PC-3 (cell line): Measurements from ENCODE around the gene PRKCE. TPM values are rescaled to one million over a fixed set of nuclear protein-coding genes. Genes with fewer than 3 reads are reported as not detected.
"Not testable (repeated sequence)": the region's sequence is repeated elsewhere in the genome, so short reads cannot be mapped to it uniquely, and the experiment has no call there.

Source experiments
- ATAC-seq: fragments of 200-7000 bp; cut with Tn5 transposase; 2 replicates; pipeline ENCODE4 v1.9.1; 2020; ENCODE audit warnings: mild to moderate bottlenecking, moderate library complexity
- BruUV-seq: library from RNA; stranded (reverse); fragments of 400-500 nt; replicated peaks from 2 replicates; lab custom pipeline; 2021; lab: Mats Ljungman, UMichigan
- CTCF ChIA-PET: fragments of 300-600 bp; sonication (Branson Sonifier 250); formaldehyde crosslinking; loops from one replicate; lab custom pipeline; 2022; ENCODE audit warnings: antibody characterized with exemption; lab: Charles Lee
- POLR2A ChIA-PET: fragments of 300-600 bp; sonication (Branson Sonifier 250); formaldehyde crosslinking; loops from one replicate; lab custom pipeline; 2022; ENCODE audit warnings: antibody characterized with exemption; ENCODE audit not compliant: unreplicated experiment; lab: Charles Lee
- DNase-seq: peaks from one replicate; pipeline ENCODE4 v3.0.0-alpha.2; 2015
- H2AFZ ChIP-seq: fragments of 300-600 bp; sonication (generic); 2 replicates; pipeline ENCODE4 v1.6.0; 2016; ENCODE audit warnings: antibody characterized with exemption, low read length
- H3F3A ChIP-seq: fragments of 300-600 bp; sonication (generic); one replicate; pipeline ENCODE4 v1.6.0; 2017; ENCODE audit warnings: antibody characterized with exemption, low read length, control low read depth, mild to moderate bottlenecking; ENCODE audit not compliant: unreplicated experiment
- H3K27ac ChIP-seq: fragments of 300-600 bp; sonication (generic); 2 replicates; pipeline ENCODE4 v1.5.1; 2016; ENCODE audit warnings: mild to moderate bottlenecking, low read length
- H3K27me3 ChIP-seq: fragments of 300-600 bp; sonication (generic); 2 replicates; pipeline ENCODE4 v1.6.1; 2016; ENCODE audit warnings: low read length, mixed read lengths
- H3K36me3 ChIP-seq: fragments of 300-600 bp; sonication (generic); 2 replicates; pipeline ENCODE4 v1.6.1; 2016; ENCODE audit warnings: low read depth, mixed run types, low read length, mixed read lengths
- H3K4me1 ChIP-seq: fragments of 300-600 bp; sonication (generic); 2 replicates; pipeline ENCODE4 v1.5.1; 2016; ENCODE audit warnings: low read length; ENCODE audit not compliant: insufficient read depth
- H3K4me2 ChIP-seq: fragments of 300-600 bp; sonication (generic); 2 replicates; pipeline ENCODE4 v1.6.0; 2016; ENCODE audit warnings: low read length
- H3K4me3 ChIP-seq: fragments of 300-600 bp; sonication (generic); 2 replicates; pipeline ENCODE4 v1.5.1; 2016; ENCODE audit warnings: mild to moderate bottlenecking, low read length, mixed read lengths
- H3K79me2 ChIP-seq: fragments of 300-600 bp; sonication (generic); 2 replicates; pipeline ENCODE4 v1.6.1; 2017; ENCODE audit warnings: low read length, mixed read lengths
- H3K9ac ChIP-seq: fragments of 300-600 bp; sonication (generic); 2 replicates; pipeline ENCODE4 v1.6.0; 2016; ENCODE audit warnings: mild to moderate bottlenecking, low read length
- H3K9me2 ChIP-seq: fragments of 300-600 bp; sonication (generic); replicated peaks from 2 replicates; pipeline ENCODE4 v1.6.1; 2016; ENCODE audit warnings: mixed run types, low read length, mixed read lengths
- H3K9me3 ChIP-seq: fragments of 300-600 bp; sonication (generic); 2 replicates; pipeline ENCODE4 v1.6.1; 2016; ENCODE audit warnings: low read length, mixed read lengths
- H4K20me1 ChIP-seq: fragments of 300-600 bp; sonication (generic); 2 replicates; pipeline ENCODE4 v1.6.1; 2016; ENCODE audit warnings: low read length, mixed read lengths
- CTCF ChIP-seq: fragments of 300-600 bp; sonication (generic); conservative IDR thresholded peaks from 2 replicates; pipeline ENCODE4 v1.5.1; 2017; ENCODE audit warnings: antibody characterized with exemption, low read depth, mild to moderate bottlenecking, low read length
- EZH2 ChIP-seq: fragments of 300-600 bp; sonication (generic); IDR thresholded peaks from one replicate; pipeline ENCODE4 v1.6.1; 2017; ENCODE audit warnings: antibody characterized with exemption, mild to moderate bottlenecking, low read length; ENCODE audit not compliant: unreplicated experiment
- EZH2phosphoT487 ChIP-seq: fragments of 300-600 bp; sonication (generic); IDR thresholded peaks from 2 replicates; pipeline ENCODE4 v1.6.1; 2018; ENCODE audit warnings: mild to moderate bottlenecking, antibody characterized with exemption, low read length, borderline replicate concordance
- intact Hi-C: fragments of 100-400 bp; cut with micrococcal nuclease; formaldehyde crosslinking; loops from 2 replicates; pipeline ENCODE4 v1.9.0; 2023
- total RNA-seq: library from RNA; depleted of rRNA; stranded (reverse); fragments of >200 nt; gene quantifications from 2 replicates; pipeline ENCODE4 v1.2.3, GENCODE V29; 2014

Gene PRKCE
- total RNA-seq, 1 experiment from 2014 or later = 7.0 TPM

GRCh38 chr2:45889053-45889452 lies 237.6 kb downstream of the PRKCE start:
- Histone ChIP-seq H3K27me3 (no peaks in the 10 kb centered on the region), H2AFZ (no peak overlapping the region), H3K36me3 (no peaks in the 10 kb centered on the region), H3K79me2 (no peaks in the 10 kb centered on the region), H3K9me3 (no peaks in the 10 kb centered on the region), H3K27ac (no peak overlapping the region), H3K4me1 (peaks cover 6% of the 10 kb centered on the region), H3F3A (no peaks in the 10 kb centered on the region), H3K9me2 (no peaks in the 10 kb centered on the region), H3K4me3 (no peak overlapping the region), H3K4me2 (no peak overlapping the region), H3K9ac (no peak overlapping the region), H4K20me1 (no peaks in the 10 kb centered on the region)
- DNase-seq (no peak), ATAC-seq (no peak; the same call in 1 of the 2 replicates)
- ChIA-PET POLR2A (no interaction called here), CTCF (no interaction called here)
- intact Hi-C loops = no loop called here
- BruUV-seq = no TSS peak
- TF ChIP-seq CTCF (no peak), EZH2phosphoT487 (no peak), EZH2 (no peak)

GRCh38 chr2:45889620-45890370 lies 238.3 kb downstream of the PRKCE start:
- no peak overlapping the region for H3K4me2 ChIP-seq
- ChIA-PET POLR2A (no interaction called here), CTCF (no interaction called here)
- H3K27ac ChIP-seq = no peak overlapping the region
- DNase-seq (no peak), ATAC-seq (no peak)
- no peak overlapping the region for H3K4me3 ChIP-seq
- no peaks in the 10 kb centered on the region for H3K36me3 ChIP-seq
- no peaks in the 10 kb centered on the region for H3K9me2 ChIP-seq
- TF ChIP-seq EZH2phosphoT487 (no peak), CTCF (no peak), EZH2 (no peak)
- H3K4me1 ChIP-seq = peaks cover 6% of the 10 kb centered on the region
- intact Hi-C loops = no loop called here
- H3K27me3 ChIP-seq = no peaks in the 10 kb centered on the region
- no peaks in the 10 kb centered on the region for H4K20me1 ChIP-seq
- no peaks in the 10 kb centered on the region for H3K9me3 ChIP-seq
- H3K79me2 ChIP-seq = no peaks in the 10 kb centered on the region
- BruUV-seq = no TSS peak
- H3F3A ChIP-seq = no peaks in the 10 kb centered on the region
- H2AFZ ChIP-seq = no peak overlapping the region
- H3K9ac ChIP-seq = no peak overlapping the region

DNA sequence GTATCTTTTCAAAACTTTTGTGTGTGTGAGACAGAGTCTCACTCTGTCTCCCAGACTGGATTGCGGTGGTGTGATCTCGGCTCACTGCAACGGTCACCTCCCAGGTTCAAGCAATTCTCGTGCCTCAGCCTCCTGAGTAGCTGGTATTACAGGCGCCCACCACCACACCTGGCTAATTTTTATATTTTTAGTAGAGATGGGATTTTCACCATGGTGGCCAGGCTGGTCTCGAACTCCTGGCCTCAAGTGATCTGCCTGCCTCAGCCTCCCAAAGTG lies 238.8 kb downstream of the PRKCE start:
- H3K36me3 ChIP-seq, H3K4me3 ChIP-seq, H3K79me2 ChIP-seq, ATAC-seq, H4K20me1 ChIP-seq, CTCF ChIA-PET, H3K4me2 ChIP-seq, H3K27ac ChIP-seq, H3K9me2 ChIP-seq, H3K9ac ChIP-seq, H2AFZ ChIP-seq, DNase-seq, H3K27me3 ChIP-seq, intact Hi-C loops, POLR2A ChIA-PET, H3K9me3 ChIP-seq, BruUV-seq, H3F3A ChIP-seq, H3K4me1 ChIP-seq: not testable (repeated sequence)
